ENCODE measurements around the gene OR6S1. TPM values are rescaled to one million over a fixed set of nuclear protein-coding genes. Genes with fewer than 3 reads are reported as not detected.

OR6S1 gene
- total and polyA plus RNA-seq, 5 experiments from 2014 or later = not detected

GRCh38 chr14:20682435-20683124, 41.1 kb upstream of the OR6S1 start:
- DNase-seq = peak; percentile 71 to 91 (median 80)
- H3K4me3 Mint-ChIP-seq = no peak overlapping the region

GRCh38 chr14:20682127-20682434, 40.6 kb upstream of the OR6S1 start:
- no peaks in the 10 kb centered on the region for H3K36me3 Mint-ChIP-seq
- ATAC-seq (no peak), DNase-seq (no peak)
- peaks cover 8 to 33% (median 15%) of the 10 kb centered on the region in 4 donors for H3K4me1 Mint-ChIP-seq
- H3K4me3 Mint-ChIP-seq = no peak overlapping the region
- H3K9me3 Mint-ChIP-seq = peaks cover 0 to 1% (median 0%) of the 10 kb centered on the region in 9 donors
- no peak overlapping the region for H3K27ac Mint-ChIP-seq
- POLR2A ChIA-PET = interaction anchor here (0.6 to 4.9 kb wide), 18 partner anchors 9 to 352 kb away, joined by 3 to 74 read pairs (median 4); partner anchors contain the start of genes APEX1, CCNB1IP1, OSGEP and PARP2
- peaks cover 0 to 5% (median 0%) of the 10 kb centered on the region in 5 donors for H3K27me3 Mint-ChIP-seq

More at GRCh38 chr14:20682435-20683124, 41.1 kb upstream of the OR6S1 start:
- no peak overlapping the region for H3K27ac Mint-ChIP-seq
- no peaks in the 10 kb centered on the region for H3K36me3 Mint-ChIP-seq
- H3K27me3 Mint-ChIP-seq = peaks cover 0 to 5% (median 0%) of the 10 kb centered on the region in 5 donors
- POLR2A ChIA-PET = interaction anchor here (0.6 to 4.9 kb wide), 20 partner anchors 9 to 352 kb away, joined by 3 to 74 read pairs (median 5); partner anchors contain the start of genes APEX1, OSGEP, PARP2 and PIP4P1
- H3K9me3 Mint-ChIP-seq = peaks cover 0 to 1% (median 0%) of the 10 kb centered on the region in 9 donors
- peak; percentile 61 to 70 for ATAC-seq
- peaks cover 8 to 33% (median 15%) of the 10 kb centered on the region in 4 donors for H3K4me1 Mint-ChIP-seq

DNA sequence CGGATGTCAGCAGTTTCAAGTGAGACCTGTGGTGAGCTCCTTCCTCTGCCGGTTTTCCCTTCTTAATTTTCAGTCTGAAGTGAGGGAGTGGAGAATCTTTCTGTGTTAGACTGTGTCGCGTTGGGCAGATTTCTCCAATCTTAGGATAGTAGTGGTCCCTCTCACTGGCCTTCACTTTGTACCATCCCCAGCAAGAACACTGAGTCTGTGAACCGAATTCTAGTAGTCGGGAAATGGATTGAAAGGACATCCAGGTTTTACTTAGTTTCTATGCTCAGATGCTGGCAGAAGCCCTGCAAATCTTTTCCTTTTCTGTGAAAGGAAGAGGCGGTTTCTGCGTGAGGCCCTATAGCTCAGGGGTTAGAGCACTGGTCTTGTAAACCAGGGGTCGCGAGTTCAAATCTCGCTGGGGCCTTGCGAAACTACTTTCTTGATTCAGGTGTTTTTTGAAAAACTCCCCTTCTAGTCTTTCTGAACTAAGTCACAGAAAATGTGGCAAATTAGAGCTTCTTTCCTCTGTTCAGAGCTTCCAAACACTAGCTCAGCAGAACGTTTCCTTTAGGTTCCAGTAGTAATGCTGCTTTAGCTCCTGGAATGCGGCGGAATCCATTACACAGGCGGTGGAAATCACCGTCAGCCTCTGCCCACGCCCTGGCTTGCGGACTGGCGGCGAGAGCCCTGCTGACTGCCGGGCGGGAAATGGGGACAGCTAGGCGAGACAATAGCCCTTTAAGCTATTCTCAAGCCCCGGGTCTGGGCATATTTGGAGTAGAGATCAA, 40.0 kb upstream of the OR6S1 start:
- H3K27me3 Mint-ChIP-seq = peaks cover 0 to 5% (median 0%) of the 10 kb centered on the region in 5 donors
- no peak overlapping the region for H3K27ac Mint-ChIP-seq
- DNase-seq = peak; percentile 63 to 96 (median 92)
- H3K36me3 Mint-ChIP-seq = no peaks in the 10 kb centered on the region
- POLR2A ChIA-PET = interaction anchor here (0.6 to 4.9 kb wide), 19 partner anchors 9 to 351 kb away, joined by 3 to 74 read pairs (median 4); partner anchors contain the start of genes APEX1, CCNB1IP1, OSGEP and PARP2
- peaks cover 0 to 1% (median 0%) of the 10 kb centered on the region in 9 donors for H3K9me3 Mint-ChIP-seq
- H3K4me1 Mint-ChIP-seq = peaks cover 8 to 33% (median 15%) of the 10 kb centered on the region in 4 donors
- ATAC-seq = peak; percentile 6 to 34
- no peak overlapping the region for H3K4me3 Mint-ChIP-seq

DNA sequence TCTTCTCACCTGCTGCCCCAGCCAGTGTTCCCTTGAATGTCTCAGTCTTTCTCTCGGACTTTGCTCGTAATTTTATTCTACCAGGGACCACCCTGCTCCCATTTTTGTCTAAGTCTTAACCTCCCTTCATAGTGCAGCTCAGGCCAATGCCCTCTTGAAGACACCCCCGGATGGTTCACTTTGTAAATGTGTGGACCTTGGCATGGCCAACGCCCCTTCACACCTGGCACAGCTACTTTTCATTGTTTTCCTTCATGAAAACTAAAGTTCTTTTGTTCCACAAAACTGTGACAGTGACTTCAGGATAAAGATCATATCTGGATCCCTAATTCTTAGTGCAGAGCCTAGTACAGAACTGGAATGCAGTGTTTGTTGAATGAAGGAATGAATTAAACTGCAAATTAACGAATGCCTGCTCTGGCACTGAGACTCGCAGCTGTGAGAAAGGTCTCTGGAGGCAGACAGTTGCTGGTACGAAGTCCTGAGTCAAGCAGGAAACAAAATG, 39.4 kb upstream of the OR6S1 start:
- POLR2A ChIA-PET = interaction anchor here (0.6 to 4.9 kb wide), 14 partner anchors 10 to 589 kb away, joined by 3 to 74 read pairs (median 6); partner anchors contain the start of genes CCNB1IP1, PARP2 and PIP4P1
- peak overlapping the region in 1 of 10 donors; percentile 72 for H3K27ac Mint-ChIP-seq
- peaks cover 8 to 33% (median 15%) of the 10 kb centered on the region in 4 donors for H3K4me1 Mint-ChIP-seq
- H3K27me3 Mint-ChIP-seq = peaks cover 0 to 5% (median 0%) of the 10 kb centered on the region in 5 donors
- ATAC-seq = peak in 1 of 2 donors; percentile 25
- H3K4me3 Mint-ChIP-seq = no peak overlapping the region
- no peaks in the 10 kb centered on the region for H3K36me3 Mint-ChIP-seq
- H3K9me3 Mint-ChIP-seq = peaks cover 0 to 1% (median 0%) of the 10 kb centered on the region in 9 donors
- peak in 2 of 10 donors; percentile 57 to 59 for DNase-seq

DNA sequence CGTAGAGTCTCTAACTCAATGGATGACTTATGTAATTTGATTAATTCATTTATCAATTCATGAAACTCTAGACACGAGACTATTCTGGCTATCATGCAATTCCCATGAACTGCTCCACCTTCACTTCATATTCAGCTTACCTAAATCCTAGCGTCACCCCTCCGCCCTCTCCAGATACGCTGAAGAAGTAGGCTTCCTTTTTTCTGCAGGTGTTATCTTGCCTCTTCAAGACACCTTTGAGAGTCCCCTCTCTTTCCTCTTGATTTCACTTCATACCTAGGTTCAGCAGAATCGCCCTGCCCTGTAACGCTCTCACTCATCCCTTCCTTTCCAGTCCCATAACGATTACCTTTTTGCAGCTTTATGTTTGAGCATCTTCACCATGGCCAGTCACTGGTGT, 38.9 kb upstream of the OR6S1 start:
- Mint-ChIP-seq H3K9me3 (peaks cover 0 to 1% (median 0%) of the 10 kb centered on the region in 9 donors), H3K4me3 (no peak overlapping the region), H3K4me1 (peaks cover 8 to 33% (median 15%) of the 10 kb centered on the region in 4 donors), H3K36me3 (no peaks in the 10 kb centered on the region), H3K27ac (peak overlapping the region in 2 of 10 donors; percentile 32 to 72), H3K27me3 (peaks cover 0 to 5% (median 0%) of the 10 kb centered on the region in 5 donors)
- POLR2A ChIA-PET = interaction anchor here (1.6 to 4.9 kb wide), 6 partner anchors 11 to 338 kb away, joined by 5 to 74 read pairs (median 34); partner anchors contain the start of genes PARP2 and PIP4P1
- no peak for DNase-seq
- no peak for ATAC-seq

DNA sequence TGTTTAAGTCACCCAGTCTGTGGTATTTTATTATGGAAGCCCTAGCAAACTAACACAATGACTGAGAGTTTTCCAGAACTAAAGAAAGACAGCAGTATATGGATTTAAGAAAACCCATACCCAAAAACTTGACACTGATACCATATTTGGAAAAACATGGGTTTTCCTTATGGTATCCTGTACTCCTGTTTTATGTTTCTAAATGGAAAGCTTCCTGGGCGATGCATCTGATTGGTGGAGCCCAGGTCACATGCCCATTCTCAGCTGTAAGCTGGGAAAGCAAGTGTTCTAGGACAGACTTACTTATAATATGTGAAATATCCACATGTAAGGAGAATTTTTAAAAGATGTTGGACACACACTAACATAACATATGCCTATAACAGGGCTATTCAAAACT, 38.4 kb upstream of the OR6S1 start:
- DNase-seq (no peak), ATAC-seq (no peak)
- Mint-ChIP-seq H3K4me1 (peaks cover 5 to 30% (median 12%) of the 10 kb centered on the region in 4 donors), H3K4me3 (peak overlapping the region in 1 of 10 donors; percentile 14), H3K9me3 (peaks cover 0 to 1% (median 0%) of the 10 kb centered on the region in 9 donors), H3K27ac (no peak overlapping the region), H3K27me3 (peaks cover 0 to 5% (median 0%) of the 10 kb centered on the region in 5 donors), H3K36me3 (no peaks in the 10 kb centered on the region)
- POLR2A ChIA-PET = interaction anchor here (2.0 to 4.8 kb wide), 2 partner anchors 11 to 67 kb away, joined by 5 to 65 read pairs; no protein-coding TSS in a partner anchor

DNA sequence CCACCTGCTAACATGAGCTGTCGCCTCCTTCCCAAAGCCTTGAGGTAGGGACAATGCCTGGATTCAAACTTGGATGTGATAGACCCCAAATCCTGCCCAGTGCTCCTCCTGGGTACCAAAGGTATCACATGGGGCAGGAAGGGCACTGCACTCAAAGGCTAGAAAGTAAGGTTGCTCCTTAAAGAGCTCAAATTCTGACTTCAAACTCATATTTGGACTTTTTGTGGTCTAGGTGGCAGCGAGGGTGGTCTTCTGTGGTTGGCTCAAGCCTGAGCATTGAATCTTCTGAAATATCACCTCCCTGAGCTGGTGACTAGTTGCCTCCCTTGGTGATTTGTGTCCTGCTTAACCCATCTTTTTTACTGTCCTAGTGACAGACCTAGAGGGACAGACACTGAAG, 34.6 kb upstream of the OR6S1 start:
- Mint-ChIP-seq H3K4me3 (no peak overlapping the region), H3K36me3 (no peaks in the 10 kb centered on the region), H3K4me1 (peaks cover 0 to 14% (median 8%) of the 10 kb centered on the region in 4 donors), H3K9me3 (no peaks in the 10 kb centered on the region), H3K27me3 (peaks cover 0 to 3% (median 0%) of the 10 kb centered on the region in 5 donors), H3K27ac (no peak overlapping the region)
- ATAC-seq = no peak
- POLR2A ChIA-PET = interaction anchor here (0.9 kb wide), 1 partner anchor 333 kb away, joined by 3 read pairs; the partner anchor contains the start of gene PARP2
- no peak for DNase-seq

DNA sequence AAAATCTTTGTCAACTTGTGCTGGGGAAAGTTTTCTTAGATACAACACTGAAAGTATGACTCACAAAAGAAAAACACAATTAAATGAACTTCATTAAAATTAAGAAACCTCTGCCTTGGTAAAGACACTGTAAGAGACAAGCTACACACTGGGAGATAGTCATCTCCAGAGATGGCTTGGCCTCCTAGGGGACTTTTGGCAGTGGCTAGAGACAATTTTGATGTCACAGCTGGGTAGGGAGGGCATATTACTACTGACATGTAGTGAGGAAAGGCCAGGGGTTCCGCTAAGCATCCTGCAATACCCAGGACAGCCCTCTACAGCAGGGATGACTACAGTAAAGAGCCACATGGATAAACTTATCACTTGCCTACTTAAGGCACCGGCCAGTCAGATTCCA, 34.2 kb upstream of the OR6S1 start:
- DNase-seq (no peak), ATAC-seq (no peak)
- H3K27ac Mint-ChIP-seq = peak overlapping the region in 1 of 10 donors; percentile 43
- H3K9me3 Mint-ChIP-seq = no peaks in the 10 kb centered on the region
- H3K27me3 Mint-ChIP-seq = peaks cover 0 to 3% (median 0%) of the 10 kb centered on the region in 5 donors
- no peak overlapping the region for H3K4me3 Mint-ChIP-seq
- POLR2A ChIA-PET = no interaction called here
- no peaks in the 10 kb centered on the region for H3K36me3 Mint-ChIP-seq
- peaks cover 0 to 9% (median 6%) of the 10 kb centered on the region in 4 donors for H3K4me1 Mint-ChIP-seq

- H3K4me3 Mint-ChIP-seq = no peak overlapping the region
- ATAC-seq (no peak), DNase-seq (no peak)
- H3K9me3 Mint-ChIP-seq = no peaks in the 10 kb centered on the region
- H3K27me3 Mint-ChIP-seq = peaks cover 0 to 3% (median 0%) of the 10 kb centered on the region in 5 donors
- H3K36me3 Mint-ChIP-seq = no peaks in the 10 kb centered on the region
- POLR2A ChIA-PET = no interaction called here
- peaks cover 11 to 25% (median 14%) of the 10 kb centered on the region in 4 donors for H3K4me1 Mint-ChIP-seq
- peak overlapping the region in 1 of 10 donors; percentile 5 for H3K27ac Mint-ChIP-seq
Measured at GRCh38 chr14:20671597-20672283, 30.2 kb upstream of the OR6S1 start.

DNA sequence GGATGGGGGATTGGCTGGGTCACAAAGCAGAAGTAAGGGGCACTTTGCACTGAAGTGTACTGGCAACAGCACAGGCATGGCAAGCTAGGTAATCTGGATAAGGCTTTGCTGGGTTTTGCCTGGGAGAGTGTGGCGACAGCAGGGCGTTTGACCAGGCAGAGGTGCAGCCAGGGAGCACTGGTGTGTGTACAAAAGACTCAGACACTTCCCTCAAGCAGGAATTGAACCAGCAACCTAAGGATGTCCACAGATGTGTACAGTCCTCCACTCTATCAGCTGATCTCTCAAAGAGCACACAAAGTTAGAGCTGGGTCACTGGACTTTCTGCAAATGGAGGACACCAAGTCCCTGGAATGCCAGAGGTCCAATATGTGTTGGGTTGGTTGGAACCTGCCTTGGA, 27.5 kb upstream of the OR6S1 start:
- DNase-seq (no peak), ATAC-seq (no peak)
- no peak overlapping the region for H3K27ac Mint-ChIP-seq
- peaks cover 0 to 3% (median 0%) of the 10 kb centered on the region in 5 donors for H3K27me3 Mint-ChIP-seq
- H3K9me3 Mint-ChIP-seq = no peaks in the 10 kb centered on the region
- no peak overlapping the region for H3K4me3 Mint-ChIP-seq
- H3K4me1 Mint-ChIP-seq = peaks cover 11 to 30% (median 14%) of the 10 kb centered on the region in 4 donors
- POLR2A ChIA-PET = interaction anchor here (1.6 to 2.1 kb wide), 2 partner anchors 10 to 13 kb away, joined by 4 to 5 read pairs; no protein-coding TSS in a partner anchor
- H3K36me3 Mint-ChIP-seq = no peaks in the 10 kb centered on the region

DNA sequence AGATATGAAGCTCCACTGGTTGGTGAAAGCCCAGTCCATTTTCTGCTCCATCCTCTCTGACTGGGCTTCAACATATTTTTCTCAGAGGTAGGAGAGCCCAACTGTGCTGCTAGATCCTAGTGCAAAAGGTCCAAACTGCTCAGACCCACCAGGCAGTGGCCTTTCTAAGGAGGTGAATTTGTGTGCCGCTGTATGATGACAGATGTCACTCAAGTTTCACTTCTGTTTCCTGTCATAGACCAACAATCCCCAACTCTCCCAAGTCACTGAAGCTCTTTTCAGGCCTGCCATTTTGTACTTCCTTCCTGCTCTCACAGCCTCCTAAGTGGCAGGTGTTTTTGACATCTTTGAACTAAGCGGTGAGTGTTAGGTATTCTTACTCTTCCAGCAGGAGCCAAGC, 26.5 kb upstream of the OR6S1 start:
- H3K36me3 Mint-ChIP-seq = no peaks in the 10 kb centered on the region
- H3K27ac Mint-ChIP-seq = peak overlapping the region in 7 of 10 donors; percentile 41 to 80 (median 64)
- POLR2A ChIA-PET = interaction anchor here (1.6 to 2.1 kb wide), 2 partner anchors 11 to 14 kb away, joined by 4 to 5 read pairs; no protein-coding TSS in a partner anchor
- peaks cover 0 to 8% (median 4%) of the 10 kb centered on the region in 5 donors for H3K27me3 Mint-ChIP-seq
- ATAC-seq (peak in 1 of 2 donors; percentile 36), DNase-seq (no peak)
- no peaks in the 10 kb centered on the region for H3K9me3 Mint-ChIP-seq
- H3K4me3 Mint-ChIP-seq = peak overlapping the region in 4 of 10 donors; percentile 2 to 60 (median 12)
- H3K4me1 Mint-ChIP-seq = peaks cover 19 to 39% (median 23%) of the 10 kb centered on the region in 4 donors

All from naive thymus-derived CD8-positive, alpha-beta T cell (primary cell).